Panc1 (cell line): ENCODE data around the gene ACTL7B. TPM values are rescaled to one million over a fixed set of nuclear protein-coding genes. Genes with fewer than 3 reads are reported as not detected.

Source experiments
- ATAC-seq: fragments of 200-7000 bp; cut with Tn5 transposase; 2 replicates; pipeline ENCODE4 v1.9.1; 2020; ENCODE audit warnings: mild to moderate bottlenecking, moderate library complexity
- BruUV-seq: library from RNA; stranded (reverse); fragments of 400-500 nt; replicated peaks from 2 replicates; lab custom pipeline; 2021; lab: Mats Ljungman, UMichigan
- CTCF ChIA-PET: fragments of 300-600 bp; sonication (Branson Sonifier 250); formaldehyde crosslinking; loops from one replicate; lab custom pipeline; 2022; ENCODE audit warnings: antibody characterized with exemption; lab: Charles Lee
- POLR2A ChIA-PET: fragments of 300-600 bp; sonication (Branson Sonifier 250); formaldehyde crosslinking; loops from one replicate; lab custom pipeline; 2022; ENCODE audit warnings: antibody characterized with exemption; lab: Charles Lee
- DNase-seq: peaks from one replicate; pipeline ENCODE4 v3.0.0-alpha.2; 2010; ENCODE audit warnings: low read depth, low spot score
- H3K27ac ChIP-seq: 2 replicates; pipeline ENCODE4 v1.5.1; 2011; ENCODE audit warnings: mild to moderate bottlenecking, low read length, inconsistent platforms
- H3K27me3 ChIP-seq: fragments of 200-500 bp; sonication (Bioruptor generic); 2 replicates; pipeline ENCODE4 v1.6.0; 2014; ENCODE audit warnings: low read length, inconsistent platforms; ENCODE audit not compliant: control insufficient read depth, insufficient read depth
- H3K36me3 ChIP-seq: fragments of 200-500 bp; sonication (Bioruptor generic); 2 replicates; pipeline ENCODE4 v1.5.1; 2014; ENCODE audit warnings: inconsistent platforms, mild to moderate bottlenecking, low read length, moderate library complexity; ENCODE audit not compliant: control insufficient read depth, insufficient read depth
- H3K4me1 ChIP-seq: 2 replicates; pipeline ENCODE4 v1.5.1; 2011; ENCODE audit warnings: inconsistent platforms, mild to moderate bottlenecking, low read length, moderate library complexity; ENCODE audit not compliant: control insufficient read depth, insufficient read depth
- H3K4me3 ChIP-seq, 2 experiments: 2 replicates each; pipeline ENCODE4 v1.5.1; 2011 to 2012; ENCODE audit warnings: low read depth in 2 of 2, low read length in 2 of 2, mild to moderate bottlenecking in 2 of 2, inconsistent platforms in 1 of 2, moderate library complexity in 1 of 2
- H3K9me3 ChIP-seq: fragments of 200-500 bp; sonication (Bioruptor generic); 2 replicates; pipeline ENCODE4 v1.5.1; 2014; ENCODE audit warnings: low read depth, mild to moderate bottlenecking, inconsistent platforms, low read length, moderate library complexity; ENCODE audit not compliant: control insufficient read depth, insufficient read depth
- POLR2AphosphoS5 ChIP-seq: IDR thresholded peaks from 2 replicates; pipeline ENCODE4 v1.6.1; 2012; ENCODE audit warnings: mild to moderate bottlenecking, low read depth, low read length, moderate library complexity
- SIN3A ChIP-seq: IDR thresholded peaks from 2 replicates; pipeline ENCODE4 v1.6.1; 2012; ENCODE audit warnings: low read depth, mild to moderate bottlenecking, low read length, moderate library complexity, borderline replicate concordance; ENCODE audit not compliant: insufficient read depth
- TCF7L2 ChIP-seq: IDR thresholded peaks from 2 replicates; pipeline ENCODE4 v1.6.1; 2011; ENCODE audit warnings: mild to moderate bottlenecking, low read depth, low read length, inconsistent platforms
- in situ Hi-C: cut with HindIII; loops from 2 replicates; pipeline ENCODE4 v1.10.0; 2016; ENCODE audit warnings: low sequenced_read_pairs, low pct_unique_long_range_greater_than_20kb
- intact Hi-C: fragments of 100-400 bp; cut with micrococcal nuclease; formaldehyde crosslinking; loops from one replicate; pipeline ENCODE4 v1.10.0; 2022; ENCODE audit not compliant: unreplicated experiment
- total RNA-seq: library from RNA; stranded (reverse); gene quantifications from one replicate; pipeline ENCODE4 v1.2.1, GENCODE V29; 2021; ENCODE audit not compliant: unreplicated experiment
- TF ChIP-seq, protein P1 (sequence below): fragments of 450-650 bp; IDR thresholded peaks from 2 replicates; pipeline ENCODE4 v1.5.1; 2017; ENCODE audit warnings: mild to moderate bottlenecking
- TF ChIP-seq, protein P2 (sequence below), 2 experiments: IDR thresholded peaks; 2 replicates each; pipeline ENCODE4 v1.6.1; 2011 to 2012; ENCODE audit warnings: low read depth in 2 of 2, control low read depth in 1 of 2, low read length in 1 of 2, mild to moderate bottlenecking in 1 of 2, moderate library complexity in 1 of 2; ENCODE audit not compliant: insufficient read depth in 1 of 2

The ACTL7B gene
- total RNA-seq, 1 experiment from 2014 or later, result not detected

DNA sequence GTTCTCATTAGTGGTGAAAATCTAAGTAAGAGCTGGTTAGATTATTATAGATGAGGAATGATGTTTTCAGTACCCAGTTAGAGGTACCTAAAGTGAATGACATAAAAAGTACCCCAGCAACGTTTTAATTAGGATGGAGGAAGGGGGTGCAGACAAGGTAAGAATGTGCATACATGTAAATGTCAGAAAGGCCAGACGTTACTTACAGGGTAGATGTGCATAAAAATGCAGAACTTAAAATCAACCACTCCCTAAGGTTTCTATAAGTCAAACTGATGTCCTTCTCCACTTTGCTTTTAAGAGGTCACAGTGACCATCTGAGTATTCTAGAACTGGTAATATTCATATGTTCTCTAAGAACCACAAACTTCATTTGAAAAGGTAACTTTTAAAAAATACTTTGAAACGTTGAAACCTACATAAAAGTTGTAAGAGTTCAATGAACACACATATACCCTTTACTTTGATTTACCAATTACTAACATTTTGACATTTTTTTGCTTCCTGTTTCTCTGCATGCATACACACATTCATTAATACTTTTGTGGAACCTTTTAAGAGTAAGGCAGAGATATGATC, 25.0 kb upstream of the ACTL7B start:
- ChIA-PET POLR2A (no interaction called here), CTCF (no interaction called here)
- no peaks in the 10 kb centered on the region for H3K4me1 ChIP-seq
- in situ Hi-C loops (no loop called here), intact Hi-C loops (no loop called here)
- H3K9me3 ChIP-seq, result no peaks in the 10 kb centered on the region
- peaks cover 6% of the 10 kb centered on the region; the same call in 1 of the 2 replicates for H3K36me3 ChIP-seq
- BruUV-seq, result no TSS peak
- H3K4me3 ChIP-seq, result no peak overlapping the region
- ATAC-seq (no peak), DNase-seq (no peak)
- H3K27me3 ChIP-seq, result no peaks in the 10 kb centered on the region
- H3K27ac ChIP-seq, result no peak overlapping the region
- TF ChIP-seq, protein P1, sequence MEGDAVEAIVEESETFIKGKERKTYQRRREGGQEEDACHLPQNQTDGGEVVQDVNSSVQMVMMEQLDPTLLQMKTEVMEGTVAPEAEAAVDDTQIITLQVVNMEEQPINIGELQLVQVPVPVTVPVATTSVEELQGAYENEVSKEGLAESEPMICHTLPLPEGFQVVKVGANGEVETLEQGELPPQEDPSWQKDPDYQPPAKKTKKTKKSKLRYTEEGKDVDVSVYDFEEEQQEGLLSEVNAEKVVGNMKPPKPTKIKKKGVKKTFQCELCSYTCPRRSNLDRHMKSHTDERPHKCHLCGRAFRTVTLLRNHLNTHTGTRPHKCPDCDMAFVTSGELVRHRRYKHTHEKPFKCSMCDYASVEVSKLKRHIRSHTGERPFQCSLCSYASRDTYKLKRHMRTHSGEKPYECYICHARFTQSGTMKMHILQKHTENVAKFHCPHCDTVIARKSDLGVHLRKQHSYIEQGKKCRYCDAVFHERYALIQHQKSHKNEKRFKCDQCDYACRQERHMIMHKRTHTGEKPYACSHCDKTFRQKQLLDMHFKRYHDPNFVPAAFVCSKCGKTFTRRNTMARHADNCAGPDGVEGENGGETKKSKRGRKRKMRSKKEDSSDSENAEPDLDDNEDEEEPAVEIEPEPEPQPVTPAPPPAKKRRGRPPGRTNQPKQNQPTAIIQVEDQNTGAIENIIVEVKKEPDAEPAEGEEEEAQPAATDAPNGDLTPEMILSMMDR, result no peak
- no peak for TF ChIP-seq TCF7L2
- TF ChIP-seq SIN3A, result no peak
- TF ChIP-seq, protein P2, sequence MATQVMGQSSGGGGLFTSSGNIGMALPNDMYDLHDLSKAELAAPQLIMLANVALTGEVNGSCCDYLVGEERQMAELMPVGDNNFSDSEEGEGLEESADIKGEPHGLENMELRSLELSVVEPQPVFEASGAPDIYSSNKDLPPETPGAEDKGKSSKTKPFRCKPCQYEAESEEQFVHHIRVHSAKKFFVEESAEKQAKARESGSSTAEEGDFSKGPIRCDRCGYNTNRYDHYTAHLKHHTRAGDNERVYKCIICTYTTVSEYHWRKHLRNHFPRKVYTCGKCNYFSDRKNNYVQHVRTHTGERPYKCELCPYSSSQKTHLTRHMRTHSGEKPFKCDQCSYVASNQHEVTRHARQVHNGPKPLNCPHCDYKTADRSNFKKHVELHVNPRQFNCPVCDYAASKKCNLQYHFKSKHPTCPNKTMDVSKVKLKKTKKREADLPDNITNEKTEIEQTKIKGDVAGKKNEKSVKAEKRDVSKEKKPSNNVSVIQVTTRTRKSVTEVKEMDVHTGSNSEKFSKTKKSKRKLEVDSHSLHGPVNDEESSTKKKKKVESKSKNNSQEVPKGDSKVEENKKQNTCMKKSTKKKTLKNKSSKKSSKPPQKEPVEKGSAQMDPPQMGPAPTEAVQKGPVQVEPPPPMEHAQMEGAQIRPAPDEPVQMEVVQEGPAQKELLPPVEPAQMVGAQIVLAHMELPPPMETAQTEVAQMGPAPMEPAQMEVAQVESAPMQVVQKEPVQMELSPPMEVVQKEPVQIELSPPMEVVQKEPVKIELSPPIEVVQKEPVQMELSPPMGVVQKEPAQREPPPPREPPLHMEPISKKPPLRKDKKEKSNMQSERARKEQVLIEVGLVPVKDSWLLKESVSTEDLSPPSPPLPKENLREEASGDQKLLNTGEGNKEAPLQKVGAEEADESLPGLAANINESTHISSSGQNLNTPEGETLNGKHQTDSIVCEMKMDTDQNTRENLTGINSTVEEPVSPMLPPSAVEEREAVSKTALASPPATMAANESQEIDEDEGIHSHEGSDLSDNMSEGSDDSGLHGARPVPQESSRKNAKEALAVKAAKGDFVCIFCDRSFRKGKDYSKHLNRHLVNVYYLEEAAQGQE (IDR thresholded peaks at IDR 0.05; ENCODE audit: insufficient read depth in 1 of 2, low read depth in 2 of 2, low read length in 1 of 2), result no peak
- no peak for TF ChIP-seq POLR2AphosphoS5

DNA sequence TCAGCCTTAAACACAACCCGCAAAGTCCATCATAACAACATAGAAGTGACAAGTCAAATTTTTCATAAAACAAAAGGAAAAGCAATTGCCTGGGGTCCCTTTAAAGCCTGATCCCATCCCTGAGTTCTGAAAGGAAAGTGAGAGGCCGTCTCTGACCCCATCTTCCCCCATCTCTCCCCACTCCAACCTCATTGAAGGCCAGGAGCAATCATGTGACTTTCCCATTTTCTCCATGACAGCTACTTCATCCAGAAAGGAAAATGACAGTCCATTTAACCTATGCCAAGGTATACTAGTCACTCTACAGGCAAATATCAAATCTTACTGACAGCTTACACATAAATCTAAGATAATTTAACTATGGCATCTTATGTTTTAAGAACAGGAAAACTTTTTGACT, 21.7 kb upstream of the ACTL7B start:
- BruUV-seq, result no TSS peak
- Histone ChIP-seq H3K36me3 (peaks cover 13% of the 10 kb centered on the region; the same call in 1 of the 2 replicates), H3K9me3 (no peaks in the 10 kb centered on the region), H3K4me3 (no peak overlapping the region), H3K4me1 (no peaks in the 10 kb centered on the region), H3K27ac (no peak overlapping the region), H3K27me3 (no peaks in the 10 kb centered on the region)
- TF ChIP-seq POLR2AphosphoS5 (no peak), SIN3A (no peak), TCF7L2 (no peak)
- TF ChIP-seq, protein P1, result no peak
- TF ChIP-seq, protein P2 (IDR thresholded peaks at IDR 0.05; ENCODE audit: insufficient read depth in 1 of 2, low read depth in 2 of 2, low read length in 1 of 2), result no peak
- DNase-seq, result no peak
- in situ Hi-C loops (no loop called here), intact Hi-C loops (no loop called here)
- CTCF ChIA-PET, result no interaction called here
- POLR2A ChIA-PET, result no interaction called here
- ATAC-seq, result no peak
